SK-N-MC (cell line): ENCODE results near the gene RAB13.
A peak's percentile ranks its signal among the peaks of the same experiment; 100 is the strongest.

Source experiments
- DNase-seq: peaks from one replicate; pipeline ENCODE4 v3.0.0-alpha.2; 2011; ENCODE audit warnings: low read depth, low spot score
- H3K27ac ChIP-seq: fragments of 200-600 bp; sonication (generic); 2 replicates; pipeline ENCODE4 v1.5.1; 2016; ENCODE audit warnings: mixed run types
- H3K36me3 ChIP-seq: fragments of 200-600 bp; sonication (generic); 2 replicates; pipeline ENCODE4 v1.6.1; 2017; ENCODE audit warnings: antibody characterized with exemption, low read length, mixed read lengths; ENCODE audit not compliant: insufficient read depth
- H3K4me3 ChIP-seq: fragments of 200-600 bp; sonication (generic); 2 replicates; pipeline ENCODE4 v1.5.1; 2016
- H3K9ac ChIP-seq: fragments of 200-600 bp; sonication (generic); 2 replicates; pipeline ENCODE4 v1.8.0; 2017; ENCODE audit warnings: mixed run types, mixed read lengths; ENCODE audit not compliant: insufficient read length
- H3K9me3 ChIP-seq: fragments of 200-600 bp; sonication (generic); 2 replicates; pipeline ENCODE4 v1.6.1; 2017; ENCODE audit warnings: low read depth, mild to moderate bottlenecking, antibody characterized with exemption, low read length, moderate library complexity, mixed read lengths
- EZH2 ChIP-seq: fragments of 200-600 bp; sonication (generic); IDR thresholded peaks from one replicate; pipeline ENCODE4 v1.6.1; 2017; ENCODE audit warnings: antibody characterized with exemption
- FOXP2 ChIP-seq: optimal IDR thresholded peaks from 2 replicates; pipeline ENCODE3; 2011; ENCODE audit warnings: mild to moderate bottlenecking, moderate library complexity; ENCODE audit not compliant: insufficient read depth; ENCODE audit errors: extremely low read length, control extremely low read depth
- POLR2AphosphoS5 ChIP-seq: IDR thresholded peaks from 2 replicates; pipeline ENCODE4 v1.6.1; 2012; ENCODE audit warnings: mild to moderate bottlenecking, low read depth, low read length, borderline replicate concordance

RAB13 gene

GRCh38 chr1:153978274-153978909 lies 7.7 kb downstream of the RAB13 start:
- Histone ChIP-seq H3K9me3 (no peaks in the 10 kb centered on the region), H3K4me3 (peak overlapping the region; percentile 86), H3K9ac (peak overlapping the region; percentile 95), H3K36me3 (peaks cover 25% of the 10 kb centered on the region), H3K27ac (no peak overlapping the region)
- TF ChIP-seq FOXP2 (no peak), POLR2AphosphoS5 (no peak), EZH2 (no peak)
- no peak for DNase-seq

- TF ChIP-seq EZH2 (no peak), POLR2AphosphoS5 (peak; percentile 90), FOXP2 (no peak)
- DNase-seq: no peak
- Histone ChIP-seq H3K9ac (peak within 1 kb of the TSS; percentile 95), H3K4me3 (peak within 1 kb of the TSS; percentile 86), H3K27ac (peak within 1 kb of the TSS; percentile 75), H3K36me3 (peaks cover 25% of the 10 kb centered on the region), H3K9me3 (no peaks in the 10 kb centered on the region)
Measured at GRCh38 chr1:153977250-153978240, 8.6 kb downstream of the RAB13 start, which contains the start of gene JTB. TSS of gene JTB (minus strand) at chr1:153977674. CDS start at chr1:153977252, 422 bp downstream.

- Histone ChIP-seq H3K9me3 (no peaks in the 10 kb centered on the region), H3K4me3 (peak overlapping the region; percentile 86), H3K36me3 (peaks cover 25% of the 10 kb centered on the region), H3K27ac (peak overlapping the region; percentile 75), H3K9ac (peak overlapping the region; percentile 95)
- no peak for DNase-seq
- TF ChIP-seq POLR2AphosphoS5 (no peak), FOXP2 (no peak), EZH2 (no peak)
Measured at GRCh38 chr1:153976819-153977249, 9.3 kb downstream of the RAB13 start.

- DNase-seq: no peak
- Histone ChIP-seq H3K27ac (no peak overlapping the region), H3K4me3 (no peak overlapping the region), H3K9ac (no peak overlapping the region), H3K9me3 (no peaks in the 10 kb centered on the region), H3K36me3 (peaks cover 25% of the 10 kb centered on the region)
- TF ChIP-seq FOXP2 (no peak), EZH2 (no peak), POLR2AphosphoS5 (no peak)
Measured at GRCh38 chr1:153973525-153973924, 12.6 kb downstream of the RAB13 start.

GRCh38 chr1:153973071-153973470 lies 13.1 kb downstream of the RAB13 start:
- Histone ChIP-seq H3K27ac (no peak overlapping the region), H3K4me3 (no peak overlapping the region), H3K9me3 (no peaks in the 10 kb centered on the region), H3K36me3 (peaks cover 25% of the 10 kb centered on the region), H3K9ac (no peak overlapping the region)
- DNase-seq: no peak
- TF ChIP-seq POLR2AphosphoS5: no peak
- no peak for TF ChIP-seq EZH2
- no peak for TF ChIP-seq FOXP2

GRCh38 chr1:153970346-153970745 lies 15.8 kb downstream of the RAB13 start:
- TF ChIP-seq POLR2AphosphoS5 (no peak), EZH2 (no peak), FOXP2 (no peak)
- no peak overlapping the region for H3K27ac ChIP-seq
- no peak overlapping the region for H3K4me3 ChIP-seq
- no peaks in the 10 kb centered on the region for H3K9me3 ChIP-seq
- no peak for DNase-seq
- H3K36me3 ChIP-seq: peaks cover 18% of the 10 kb centered on the region
- H3K9ac ChIP-seq: no peak overlapping the region

GRCh38 chr1:153968972-153969371 lies 17.2 kb downstream of the RAB13 start:
- no peak overlapping the region for H3K9ac ChIP-seq
- no peak overlapping the region for H3K4me3 ChIP-seq
- peaks cover 4% of the 10 kb centered on the region for H3K36me3 ChIP-seq
- no peak for DNase-seq
- H3K9me3 ChIP-seq: no peaks in the 10 kb centered on the region
- TF ChIP-seq POLR2AphosphoS5 (no peak), EZH2 (no peak), FOXP2 (no peak)
- H3K27ac ChIP-seq: no peak overlapping the region

- no peak for DNase-seq
- TF ChIP-seq FOXP2 (no peak), POLR2AphosphoS5 (no peak), EZH2 (no peak)
- H3K36me3 ChIP-seq: no peaks in the 10 kb centered on the region; the same call in 1 of the 2 replicates
- no peak overlapping the region for H3K27ac ChIP-seq
- no peak overlapping the region for H3K4me3 ChIP-seq
- H3K9ac ChIP-seq: no peak overlapping the region
- H3K9me3 ChIP-seq: no peaks in the 10 kb centered on the region
Measured at GRCh38 chr1:153968408-153968807, 17.7 kb downstream of the RAB13 start.

- no peak for DNase-seq
Measured at GRCh38 chr1:153968000-153968363, 18.2 kb downstream of the RAB13 start.

More at GRCh38 chr1:153968000-153968363, 18.2 kb downstream of the RAB13 start:
- TF ChIP-seq FOXP2 (no peak), POLR2AphosphoS5 (no peak), EZH2 (no peak)
- Histone ChIP-seq H3K9me3 (no peaks in the 10 kb centered on the region), H3K27ac (peak overlapping the region; percentile 85), H3K9ac (peak overlapping the region; percentile 65), H3K4me3 (peak overlapping the region; percentile 92), H3K36me3 (no peaks in the 10 kb centered on the region)
